Measurements from ENCODE around the gene RCAN2. TPM values are rescaled to one million over a fixed set of nuclear protein-coding genes. Genes with fewer than 3 reads are reported as not detected.

RCAN2 gene
- total and polyA plus RNA-seq, 2 donors (not counting 3 experiments of a cell fraction or from before 2014, with no cell fraction given), result 0.07 to 0.33 TPM

GRCh38 chr6:46302816-46303215, 188.4 kb downstream of the RCAN2 start:
- H3K79me2 ChIP-seq (ENCODE audit: control insufficient read depth, insufficient read depth, low read length), result no peaks in the 10 kb centered on the region
- BruUV-seq (replicated peaks), result no TSS peak
- no peaks in the 10 kb centered on the region for H3K4me1 ChIP-seq (ENCODE audit: control insufficient read depth, extremely low read depth, insufficient read depth, low read length)
- intact Hi-C loops (cut with micrococcal nuclease), result no loop called here
- FAIRE-seq, result no peak
- no peak overlapping the region for H3K27ac ChIP-seq (ENCODE audit: insufficient read depth, low read depth, low read length)
- DNase-seq (ENCODE audit: low read depth, low spot score), result no peak
- H3K36me3 ChIP-seq (ENCODE audit: control insufficient read depth in 2 of 2, extremely low read depth in 1 of 2, insufficient read depth in 2 of 2, low read length in 2 of 2), result no peaks in the 10 kb centered on the region
- CTCF ChIA-PET, result interaction anchor here (1.7 kb wide), 1 partner anchor 82 kb away, joined by 3 read pairs; no protein-coding TSS in a partner anchor
- H3K9ac ChIP-seq (replicated peaks; ENCODE audit: extremely low read depth, insufficient read depth, low read length), result no peak overlapping the region
- H2AFZ ChIP-seq (ENCODE audit: low read depth, low read length), result no peak overlapping the region
- H3K27me3 ChIP-seq (ENCODE audit: control insufficient read depth in 2 of 2, insufficient read depth in 2 of 2, low read length in 2 of 2), result peaks cover 0 to 17% of the 10 kb centered on the region in 2 experiments
- POLR2A ChIA-PET, result no interaction called here
- H4K20me1 ChIP-seq (replicated peaks; ENCODE audit: control insufficient read depth, extremely low read depth, insufficient read depth, low read length), result no peaks in the 10 kb centered on the region
- TF ChIP-seq EZH2 (IDR thresholded peaks at IDR 0.05; ENCODE audit: borderline replicate concordance, low read depth, low read length, severe bottlenecking), result no peak
- no peak for TF ChIP-seq JUN (IDR thresholded peaks at IDR 0.05; ENCODE audit: borderline replicate concordance, insufficient read depth, insufficient read length, low read depth)
- TF ChIP-seq FOS (IDR thresholded peaks at IDR 0.05; ENCODE audit: borderline replicate concordance, insufficient read depth, low read length), result no peak
- TF ChIP-seq MAX (IDR thresholded peaks at IDR 0.05; ENCODE audit: insufficient read depth, insufficient read length), result no peak
- no peak for TF ChIP-seq MYC (IDR thresholded peaks at IDR 0.05; ENCODE audit: low read depth, low read length)
- TF ChIP-seq POLR2A (IDR thresholded peaks at IDR 0.05; ENCODE audit: low read depth, low read length), result no peak
- no peak for TF ChIP-seq GATA2 (IDR thresholded peaks at IDR 0.05; ENCODE audit: insufficient read depth, insufficient read length, low read depth, low read length)
- TF ChIP-seq CTCF (IDR thresholded peaks at IDR 0.05; ENCODE audit: extremely low read depth in 1 of 2, insufficient read depth in 1 of 2, low read depth in 1 of 2, low read length in 2 of 2), result no peak
- no peak for TF ChIP-seq POLR2AphosphoS5 (IDR thresholded peaks at IDR 0.05; ENCODE audit: insufficient read depth, low read depth, low read length)
- no peak overlapping the region for H3K4me3 ChIP-seq (replicated peaks in 1 of 3; ENCODE audit: insufficient read depth in 1 of 3, low read depth in 1 of 3, low read length in 3 of 3)
- dilution Hi-C loops (cut with MboI; ENCODE audit: extremely low pct_ligation_motif_present, low sequenced_read_pairs), result no loop called here
- no peaks in the 10 kb centered on the region for H3K9me3 ChIP-seq (replicated peaks; ENCODE audit: control insufficient read depth, insufficient read depth, low read length)
- no peak overlapping the region for H3K4me2 ChIP-seq (ENCODE audit: insufficient read depth, low read length)
- no peaks in the 10 kb centered on the region for H3K9me1 ChIP-seq (replicated peaks; ENCODE audit: control insufficient read depth, extremely low read depth, insufficient read depth, low read length)
